H9 (cell line): Measurements from ENCODE around the gene ST14. TPM values are rescaled to one million over a fixed set of nuclear protein-coding genes. Genes with fewer than 3 reads are reported as not detected.

Experiments used
- DNase-seq: peaks from one replicate; pipeline ENCODE4 v3.0.0-alpha.2; 2017
- H2AFZ ChIP-seq: one replicate; pipeline ENCODE4 v1.6.1; 2013; ENCODE audit warnings: mild to moderate bottlenecking, low read length, control low read depth, moderate library complexity
- H2AK5ac ChIP-seq: 2 replicates; pipeline ENCODE4 v1.6.1; 2013; ENCODE audit warnings: low read length, control low read depth, mixed read lengths; ENCODE audit not compliant: insufficient read length
- H2BK120ac ChIP-seq: one replicate; pipeline ENCODE4 v1.6.1; 2013; ENCODE audit warnings: low read depth, mild to moderate bottlenecking, low read length, control low read depth, inconsistent platforms; ENCODE audit not compliant: poor library complexity, severe bottlenecking
- H2BK12ac ChIP-seq: 2 replicates; pipeline ENCODE4 v1.6.1; 2013; ENCODE audit warnings: low read length, control low read depth, mixed read lengths, low read depth; ENCODE audit not compliant: insufficient read length
- H2BK15ac ChIP-seq: 2 replicates; pipeline ENCODE4 v1.6.1; 2013; ENCODE audit warnings: low read depth, low read length, control low read depth
- H2BK20ac ChIP-seq: one replicate; pipeline ENCODE4 v1.6.1; 2013; ENCODE audit warnings: low read depth, mild to moderate bottlenecking, low read length, control low read depth, inconsistent platforms; ENCODE audit not compliant: poor library complexity, severe bottlenecking
- H2BK5ac ChIP-seq: 2 replicates; pipeline ENCODE4 v1.6.1; 2013; ENCODE audit warnings: low read length, control low read depth, mixed read lengths; ENCODE audit not compliant: insufficient read length
- H3K14ac ChIP-seq: 2 replicates; pipeline ENCODE4 v1.6.1; 2013; ENCODE audit warnings: low read length, control low read depth; ENCODE audit not compliant: insufficient read depth
- H3K18ac ChIP-seq: 2 replicates; pipeline ENCODE4 v1.6.1; 2013; ENCODE audit warnings: low read depth, mild to moderate bottlenecking, mixed read lengths, low read length, control low read depth; ENCODE audit not compliant: insufficient read length
- H3K23ac ChIP-seq: 2 replicates; pipeline ENCODE4 v1.6.1; 2013; ENCODE audit warnings: low read length, control low read depth, mixed read lengths, low read depth; ENCODE audit not compliant: insufficient read length
- H3K23me2 ChIP-seq: 2 replicates; pipeline ENCODE4 v1.6.1; 2013; ENCODE audit warnings: low read depth, mild to moderate bottlenecking, mixed read lengths, low read length, control low read depth; ENCODE audit not compliant: insufficient read length, poor library complexity, severe bottlenecking
- H3K27ac ChIP-seq: 2 replicates; pipeline ENCODE4 v1.5.1; 2013; ENCODE audit warnings: low read length, control low read depth, mixed read lengths, low read depth; ENCODE audit not compliant: insufficient read length
- H3K27me3 ChIP-seq: 2 replicates; pipeline ENCODE4 v1.6.1; 2013; ENCODE audit warnings: low read length, control low read depth, inconsistent platforms; ENCODE audit not compliant: insufficient read depth
- H3K4ac ChIP-seq: 2 replicates; pipeline ENCODE4 v1.6.1; 2013; ENCODE audit warnings: low read depth, mild to moderate bottlenecking, control low read depth, inconsistent platforms, low read length, moderate library complexity
- H3K4me1 ChIP-seq: 2 replicates; pipeline ENCODE4 v1.6.1; 2013; ENCODE audit warnings: low read length, control low read depth, inconsistent platforms; ENCODE audit not compliant: insufficient read depth
- H3K4me2 ChIP-seq: 2 replicates; pipeline ENCODE4 v1.6.1; 2013; ENCODE audit warnings: low read length, control low read depth, mixed read lengths; ENCODE audit not compliant: insufficient read length, insufficient read depth
- H3K56ac ChIP-seq: 2 replicates; pipeline ENCODE4 v1.6.1; 2013; ENCODE audit warnings: low read depth, mild to moderate bottlenecking, mixed read lengths, low read length, control low read depth; ENCODE audit not compliant: insufficient read length
- H3K79me1 ChIP-seq: 2 replicates; pipeline ENCODE4 v1.6.1; 2013; ENCODE audit warnings: low read depth, mild to moderate bottlenecking, moderate library complexity, low read length, control low read depth, inconsistent platforms; ENCODE audit not compliant: insufficient read depth, poor library complexity, severe bottlenecking
- H3K79me2 ChIP-seq: 2 replicates; pipeline ENCODE4 v1.6.1; 2013; ENCODE audit warnings: low read length, control low read depth, inconsistent platforms; ENCODE audit not compliant: insufficient read depth
- H3K9ac ChIP-seq: 2 replicates; pipeline ENCODE4 v1.6.1; 2013; ENCODE audit warnings: low read length, control low read depth, mixed read lengths; ENCODE audit not compliant: insufficient read length; ENCODE audit errors: extremely low read depth
- H3K9me3 ChIP-seq: one replicate; pipeline ENCODE4 v1.6.1; 2013; ENCODE audit warnings: low read depth, low read length, inconsistent platforms; ENCODE audit not compliant: control insufficient read depth
- H3T11ph ChIP-seq: one replicate; pipeline ENCODE4 v1.6.1; 2013; ENCODE audit warnings: mild to moderate bottlenecking, low read length, control low read depth, inconsistent platforms
- H4K20me1 ChIP-seq: one replicate; pipeline ENCODE4 v1.6.1; 2013; ENCODE audit not compliant: control insufficient read depth, insufficient read length, insufficient read depth
- H4K5ac ChIP-seq: 2 replicates; pipeline ENCODE4 v1.6.1; 2013; ENCODE audit warnings: low read depth, mild to moderate bottlenecking, mixed read lengths, low read length, control low read depth; ENCODE audit not compliant: insufficient read length
- H4K8ac ChIP-seq: replicated peaks from 2 replicates; pipeline ENCODE4 v1.6.1; 2013; ENCODE audit warnings: low read length, control low read depth, mixed read lengths, low read depth; ENCODE audit not compliant: insufficient read length
- H4K91ac ChIP-seq: 2 replicates; pipeline ENCODE4 v1.6.1; 2013; ENCODE audit warnings: low read depth, mild to moderate bottlenecking, moderate library complexity, mixed read lengths, low read length, control low read depth; ENCODE audit not compliant: insufficient read length
- H3K27ac Mint-ChIP-seq, 3 experiments: 2 replicates in 2 of 3; 3 replicates in 1 of 3; pipeline ENCODE4 v1.8.0; 2020 to 2021; ENCODE audit warnings: mixed read lengths in 3 of 3, mild to moderate bottlenecking in 1 of 3, moderate library complexity in 1 of 3
- H3K27me3 Mint-ChIP-seq: 2 replicates; pipeline ENCODE4 v1.8.0; 2021; ENCODE audit warnings: low read depth, mild to moderate bottlenecking, moderate library complexity, mixed read lengths
- H3K36me3 Mint-ChIP-seq, 3 experiments: 2 replicates in 2 of 3; 3 replicates in 1 of 3; pipeline ENCODE4 v1.8.0; 2020 to 2021; ENCODE audit warnings: low read depth in 3 of 3, mixed read lengths in 3 of 3; ENCODE audit not compliant: insufficient read depth in 1 of 3
- H3K4me1 Mint-ChIP-seq, 2 experiments: 2 replicates each; pipeline ENCODE4 v1.8.0; 2020; ENCODE audit warnings: mixed read lengths in 2 of 2
- H3K4me3 Mint-ChIP-seq, 2 experiments: 2 replicates in 1 of 2; 3 replicates in 1 of 2; pipeline ENCODE4 v1.8.0; 2020 to 2021; ENCODE audit warnings: mild to moderate bottlenecking in 2 of 2, mixed read lengths in 2 of 2, moderate library complexity in 1 of 2
- H3K9me3 Mint-ChIP-seq, 2 experiments: 2 replicates in 1 of 2; 3 replicates in 1 of 2; pipeline ENCODE4 v1.8.0; 2020; ENCODE audit warnings: mild to moderate bottlenecking in 2 of 2, mixed read lengths in 2 of 2, moderate library complexity in 1 of 2
- WGBS: extraction: QIAGEN DNeasy Blood & Tissue Kit; methylation state at CpG from one replicate; pipeline ENCODE4 v1.1.7; 2013; ENCODE audit warnings: missing lambda C conversion rate, low lambda C conversion rate, mixed read lengths; ENCODE audit not compliant: insufficient read length; ENCODE audit errors: extremely low coverage; 5-methylcytosine and 5-hydroxymethylcytosine counted together
- total RNA-seq: library from RNA; stranded (reverse); gene quantifications from 2 replicates; pipeline ENCODE4 v1.2.1, GENCODE V29; 2021
- TF ChIP-seq, protein P1 (sequence below): fragments of 200-600 bp; sonication (generic); conservative IDR thresholded peaks from 3 replicates; pipeline ENCODE4 v1.8.0; 2021; ENCODE audit warnings: antibody characterized with exemption, mild to moderate bottlenecking

Gene ST14
- total RNA-seq, 1 experiment from 2014 or later: 22.4 TPM

DNA sequence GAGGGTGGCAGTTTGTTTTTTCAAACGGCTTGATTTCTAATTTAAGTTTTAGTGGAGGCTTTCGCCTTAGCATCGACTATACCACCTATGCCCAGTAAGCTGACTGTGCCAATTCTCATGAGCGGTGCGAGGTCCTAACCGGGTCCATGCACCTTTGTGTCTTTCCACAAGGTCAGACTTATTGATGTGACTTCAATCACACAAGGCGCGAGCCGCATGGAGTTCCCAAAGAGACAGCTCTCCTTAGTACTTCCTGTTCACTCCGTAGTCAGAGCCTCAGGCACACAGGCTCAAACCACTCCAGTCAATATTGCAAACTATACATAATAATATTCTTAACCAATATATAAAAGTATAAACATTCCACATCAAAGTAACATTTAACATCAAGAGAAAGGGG, 18.2 kb downstream of the ST14 start:
- Mint-ChIP-seq H3K27ac (no peak overlapping the region), H3K27me3 (peaks cover 18% of the 10 kb centered on the region), H3K4me3 (no peak overlapping the region), H3K9me3 (peaks cover 4 to 6% of the 10 kb centered on the region in 2 experiments; a peak in 4 of 5 replicates), H3K4me1 (peaks cover 8 to 9% of the 10 kb centered on the region in 2 experiments; a peak in 2 of 4 replicates), H3K36me3 (peaks cover 2 to 10% (median 9%) of the 10 kb centered on the region in 3 experiments; a peak in 4 of 7 replicates)
- no peaks in the 10 kb centered on the region for H3K23me2 ChIP-seq
- H2BK5ac ChIP-seq: no peak overlapping the region
- H4K8ac ChIP-seq: no peak overlapping the region
- H3K9me3 ChIP-seq: no peaks in the 10 kb centered on the region
- H3K79me1 ChIP-seq: no peaks in the 10 kb centered on the region
- H2BK15ac ChIP-seq: no peak overlapping the region
- no peak overlapping the region for H3T11ph ChIP-seq
- no peak overlapping the region for H2BK20ac ChIP-seq
- H3K79me2 ChIP-seq: no peaks in the 10 kb centered on the region
- DNase-seq: no peak
- H3K4ac ChIP-seq: no peak overlapping the region
- H2AK5ac ChIP-seq: no peak overlapping the region
- H3K27ac ChIP-seq: no peak overlapping the region
- H2BK120ac ChIP-seq: no peak overlapping the region
- no peak overlapping the region for H4K5ac ChIP-seq
- no peaks in the 10 kb centered on the region for H3K4me1 ChIP-seq
- H2BK12ac ChIP-seq: no peak overlapping the region
- no peak overlapping the region for H3K23ac ChIP-seq
- TF ChIP-seq, protein P1, sequence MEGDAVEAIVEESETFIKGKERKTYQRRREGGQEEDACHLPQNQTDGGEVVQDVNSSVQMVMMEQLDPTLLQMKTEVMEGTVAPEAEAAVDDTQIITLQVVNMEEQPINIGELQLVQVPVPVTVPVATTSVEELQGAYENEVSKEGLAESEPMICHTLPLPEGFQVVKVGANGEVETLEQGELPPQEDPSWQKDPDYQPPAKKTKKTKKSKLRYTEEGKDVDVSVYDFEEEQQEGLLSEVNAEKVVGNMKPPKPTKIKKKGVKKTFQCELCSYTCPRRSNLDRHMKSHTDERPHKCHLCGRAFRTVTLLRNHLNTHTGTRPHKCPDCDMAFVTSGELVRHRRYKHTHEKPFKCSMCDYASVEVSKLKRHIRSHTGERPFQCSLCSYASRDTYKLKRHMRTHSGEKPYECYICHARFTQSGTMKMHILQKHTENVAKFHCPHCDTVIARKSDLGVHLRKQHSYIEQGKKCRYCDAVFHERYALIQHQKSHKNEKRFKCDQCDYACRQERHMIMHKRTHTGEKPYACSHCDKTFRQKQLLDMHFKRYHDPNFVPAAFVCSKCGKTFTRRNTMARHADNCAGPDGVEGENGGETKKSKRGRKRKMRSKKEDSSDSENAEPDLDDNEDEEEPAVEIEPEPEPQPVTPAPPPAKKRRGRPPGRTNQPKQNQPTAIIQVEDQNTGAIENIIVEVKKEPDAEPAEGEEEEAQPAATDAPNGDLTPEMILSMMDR: no peak
- peaks cover 3% of the 10 kb centered on the region for H4K20me1 ChIP-seq
- no peaks in the 10 kb centered on the region; the same call in 1 of the 2 replicates for H3K27me3 ChIP-seq
- H3K56ac ChIP-seq: no peak overlapping the region
- H4K91ac ChIP-seq: no peak overlapping the region
- no peak overlapping the region for H3K9ac ChIP-seq
- no CpG with 5 or more reads among the region's 10 CpGs for WGBS
- no peak overlapping the region for H3K18ac ChIP-seq
- H3K14ac ChIP-seq: no peak overlapping the region
- H3K4me2 ChIP-seq: no peak overlapping the region
- no peak overlapping the region for H2AFZ ChIP-seq
